Measurements from ENCODE around the gene TRIM46.
"Not testable (repeated sequence)": the region's sequence is repeated elsewhere in the genome, so short reads cannot be mapped to it uniquely, and the experiment has no call there.

The TRIM46 gene

DNA sequence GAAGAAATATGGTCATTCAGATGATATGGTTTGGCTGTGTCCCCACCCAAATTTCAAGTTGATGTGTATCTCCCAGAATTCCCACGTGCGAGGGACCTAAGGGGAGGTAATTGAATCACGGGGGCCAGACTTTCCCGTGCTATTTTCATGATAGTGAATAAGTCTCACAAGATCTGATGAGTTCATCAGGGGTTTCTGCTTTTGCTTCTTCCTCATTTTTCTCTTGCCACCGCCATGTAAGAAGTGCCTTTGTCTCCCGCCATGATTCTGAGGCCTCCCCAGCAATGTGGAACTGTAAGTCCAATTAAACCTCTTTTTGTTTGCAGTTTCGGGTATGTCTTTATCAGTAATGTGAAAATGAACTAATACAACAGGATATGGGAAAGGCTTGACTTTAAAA lies 31.9 kb upstream of the TRIM46 start:
- Histone ChIP-seq H3K27ac (replicated peaks) (no peak overlapping the region), H3K27me3 (ENCODE audit: insufficient read depth, poor library complexity, severe bottlenecking) (no peaks in the 10 kb centered on the region), H3K4me3 (replicated peaks; ENCODE audit: insufficient read depth, low read length) (no peak overlapping the region)
- TF ChIP-seq, protein P1, sequence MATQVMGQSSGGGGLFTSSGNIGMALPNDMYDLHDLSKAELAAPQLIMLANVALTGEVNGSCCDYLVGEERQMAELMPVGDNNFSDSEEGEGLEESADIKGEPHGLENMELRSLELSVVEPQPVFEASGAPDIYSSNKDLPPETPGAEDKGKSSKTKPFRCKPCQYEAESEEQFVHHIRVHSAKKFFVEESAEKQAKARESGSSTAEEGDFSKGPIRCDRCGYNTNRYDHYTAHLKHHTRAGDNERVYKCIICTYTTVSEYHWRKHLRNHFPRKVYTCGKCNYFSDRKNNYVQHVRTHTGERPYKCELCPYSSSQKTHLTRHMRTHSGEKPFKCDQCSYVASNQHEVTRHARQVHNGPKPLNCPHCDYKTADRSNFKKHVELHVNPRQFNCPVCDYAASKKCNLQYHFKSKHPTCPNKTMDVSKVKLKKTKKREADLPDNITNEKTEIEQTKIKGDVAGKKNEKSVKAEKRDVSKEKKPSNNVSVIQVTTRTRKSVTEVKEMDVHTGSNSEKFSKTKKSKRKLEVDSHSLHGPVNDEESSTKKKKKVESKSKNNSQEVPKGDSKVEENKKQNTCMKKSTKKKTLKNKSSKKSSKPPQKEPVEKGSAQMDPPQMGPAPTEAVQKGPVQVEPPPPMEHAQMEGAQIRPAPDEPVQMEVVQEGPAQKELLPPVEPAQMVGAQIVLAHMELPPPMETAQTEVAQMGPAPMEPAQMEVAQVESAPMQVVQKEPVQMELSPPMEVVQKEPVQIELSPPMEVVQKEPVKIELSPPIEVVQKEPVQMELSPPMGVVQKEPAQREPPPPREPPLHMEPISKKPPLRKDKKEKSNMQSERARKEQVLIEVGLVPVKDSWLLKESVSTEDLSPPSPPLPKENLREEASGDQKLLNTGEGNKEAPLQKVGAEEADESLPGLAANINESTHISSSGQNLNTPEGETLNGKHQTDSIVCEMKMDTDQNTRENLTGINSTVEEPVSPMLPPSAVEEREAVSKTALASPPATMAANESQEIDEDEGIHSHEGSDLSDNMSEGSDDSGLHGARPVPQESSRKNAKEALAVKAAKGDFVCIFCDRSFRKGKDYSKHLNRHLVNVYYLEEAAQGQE (IDR thresholded peaks at IDR 0.05; ENCODE audit: insufficient replicate concordance, low read depth) = no peak
- TF ChIP-seq SPI1 (IDR thresholded peaks at IDR 0.05; ENCODE audit: borderline replicate concordance, low read depth) (no peak), POLR2AphosphoS5 (IDR thresholded peaks at IDR 0.05; ENCODE audit: low read depth) (no peak), GABPA (IDR thresholded peaks at IDR 0.05; ENCODE audit: low read depth) (no peak), CTCF (IDR thresholded peaks at IDR 0.05; ENCODE audit: insufficient read depth, low read length) (no peak)
- DNase-seq (ENCODE audit: low read depth in 1 of 2, low spot score in 1 of 2) = no peak

DNA sequence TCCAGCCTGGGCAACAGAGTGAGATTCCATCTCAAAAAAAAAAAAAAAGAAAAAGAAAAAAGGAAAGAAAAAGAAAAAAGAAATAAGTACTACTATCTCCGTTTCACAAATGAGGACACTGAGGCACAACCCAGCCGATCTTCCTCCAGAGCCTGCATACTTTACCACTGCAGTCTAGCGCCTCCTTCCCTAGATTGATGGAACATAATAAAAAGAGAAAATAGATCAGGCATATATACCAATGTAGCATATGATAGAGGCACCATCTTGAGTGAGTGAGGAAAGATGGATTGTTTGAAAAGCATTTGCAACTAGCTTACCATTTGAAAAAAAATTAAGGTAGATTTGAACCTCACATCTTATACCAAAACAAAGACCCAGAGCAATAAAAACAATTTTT lies 28.2 kb upstream of the TRIM46 start:
- H3K4me3 ChIP-seq (replicated peaks; ENCODE audit: insufficient read depth, low read length) = no peak overlapping the region
- DNase-seq (ENCODE audit: low read depth in 1 of 2, low spot score in 1 of 2) = no peak
- no peaks in the 10 kb centered on the region for H3K27me3 ChIP-seq (ENCODE audit: insufficient read depth, poor library complexity, severe bottlenecking)
- no peak overlapping the region for H3K27ac ChIP-seq (replicated peaks)
- TF ChIP-seq, protein P1 (IDR thresholded peaks at IDR 0.05; ENCODE audit: insufficient replicate concordance, low read depth) = no peak
- TF ChIP-seq GABPA (IDR thresholded peaks at IDR 0.05; ENCODE audit: low read depth) = no peak
- no peak for TF ChIP-seq CTCF (IDR thresholded peaks at IDR 0.05; ENCODE audit: insufficient read depth, low read length)
- TF ChIP-seq POLR2AphosphoS5 (IDR thresholded peaks at IDR 0.05; ENCODE audit: low read depth) = no peak

DNA sequence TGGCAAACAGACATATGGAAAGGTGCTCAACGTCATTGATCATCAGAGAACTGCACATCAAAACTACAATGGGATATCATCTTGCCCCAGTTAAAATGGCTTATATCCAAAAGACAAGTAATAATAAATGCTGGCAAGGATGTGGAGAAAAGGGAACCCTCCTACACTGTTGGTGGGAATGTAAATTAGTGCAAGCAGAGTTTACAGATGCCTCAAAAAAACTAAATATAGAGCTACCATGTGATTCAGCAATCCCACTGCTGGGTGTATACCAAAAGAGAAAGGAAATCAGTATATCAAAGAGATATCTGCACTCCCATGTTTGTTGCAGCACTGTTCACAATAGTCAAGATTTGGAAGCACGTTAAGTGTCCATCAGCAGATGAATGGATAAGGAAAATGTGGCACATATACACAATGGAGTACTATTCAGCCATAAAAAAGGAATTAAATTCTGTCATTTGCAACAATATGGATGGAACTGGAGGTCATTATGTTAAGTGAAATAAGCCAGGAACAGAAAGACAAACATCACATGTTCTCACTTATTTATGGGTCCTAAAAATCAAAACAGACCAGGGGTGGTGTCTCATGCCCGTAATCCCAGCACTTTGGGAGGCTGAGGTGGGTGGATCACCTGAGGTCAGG lies 17.5 kb upstream of the TRIM46 start:
- DNase-seq (ENCODE audit: low read depth in 1 of 2, low spot score in 1 of 2); H3K27ac ChIP-seq (replicated peaks); H3K4me3 ChIP-seq (replicated peaks; ENCODE audit: insufficient read depth, low read length); H3K27me3 ChIP-seq (ENCODE audit: insufficient read depth, poor library complexity, severe bottlenecking): not testable (repeated sequence)

- no peak for DNase-seq (ENCODE audit: low read depth in 1 of 2, low spot score in 1 of 2)
- Histone ChIP-seq H3K27ac (replicated peaks) (no peak overlapping the region), H3K4me3 (replicated peaks; ENCODE audit: insufficient read depth, low read length) (no peak overlapping the region), H3K27me3 (ENCODE audit: insufficient read depth, poor library complexity, severe bottlenecking) (peaks cover 2% of the 10 kb centered on the region)
- TF ChIP-seq GABPA (IDR thresholded peaks at IDR 0.05; ENCODE audit: low read depth) (no peak), POLR2AphosphoS5 (IDR thresholded peaks at IDR 0.05; ENCODE audit: low read depth) (no peak), SPI1 (IDR thresholded peaks at IDR 0.05; ENCODE audit: borderline replicate concordance, low read depth) (no peak), CTCF (IDR thresholded peaks at IDR 0.05; ENCODE audit: insufficient read depth, low read length) (no peak)
- TF ChIP-seq, protein P1 (IDR thresholded peaks at IDR 0.05; ENCODE audit: insufficient replicate concordance, low read depth) = no peak
Observed at GRCh38 chr1:155158991-155159390, 14.7 kb upstream of the TRIM46 start.
